Measurements from ENCODE around the gene ST3GAL6.

DNA sequence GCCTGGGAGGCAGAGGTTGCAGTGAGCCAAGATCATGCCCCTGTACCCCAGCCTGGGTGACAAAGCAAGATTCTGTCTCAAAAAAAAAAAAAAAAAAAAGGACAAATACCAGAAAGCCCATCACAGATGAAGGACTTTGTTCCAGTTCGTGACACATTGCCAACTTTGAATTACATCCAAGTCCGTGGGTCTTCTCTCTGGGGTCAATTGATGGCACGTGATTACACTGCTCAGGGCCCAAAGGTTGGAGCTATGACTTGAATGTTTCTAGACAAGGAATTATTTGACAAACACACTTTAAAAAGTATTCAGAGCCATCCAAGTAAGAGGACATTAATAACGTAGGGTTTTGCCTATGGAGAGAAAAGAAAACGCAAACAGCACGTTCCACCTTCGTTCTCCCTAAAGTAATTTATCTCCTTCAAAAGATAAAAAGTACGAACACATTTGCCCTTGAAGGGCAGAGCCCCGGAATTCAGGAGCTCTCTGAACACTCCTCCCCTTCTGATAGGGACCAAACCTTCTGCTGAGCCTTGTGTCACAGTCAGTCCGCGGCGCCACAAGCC, 31.3 kb upstream of the ST3GAL6 start:
- TF ChIP-seq POLR2AphosphoS5 (IDR thresholded peaks at IDR 0.05; ENCODE audit: insufficient read depth, low read depth, low read length) (no peak), MYC (IDR thresholded peaks at IDR 0.05; ENCODE audit: low read depth, low read length) (no peak), POLR2A (IDR thresholded peaks at IDR 0.05; ENCODE audit: low read depth, low read length) (no peak), JUN (IDR thresholded peaks at IDR 0.05; ENCODE audit: borderline replicate concordance, insufficient read depth, insufficient read length, low read depth) (no peak), FOS (IDR thresholded peaks at IDR 0.05; ENCODE audit: borderline replicate concordance, insufficient read depth, low read length) (no peak)
- TF ChIP-seq, protein P1, sequence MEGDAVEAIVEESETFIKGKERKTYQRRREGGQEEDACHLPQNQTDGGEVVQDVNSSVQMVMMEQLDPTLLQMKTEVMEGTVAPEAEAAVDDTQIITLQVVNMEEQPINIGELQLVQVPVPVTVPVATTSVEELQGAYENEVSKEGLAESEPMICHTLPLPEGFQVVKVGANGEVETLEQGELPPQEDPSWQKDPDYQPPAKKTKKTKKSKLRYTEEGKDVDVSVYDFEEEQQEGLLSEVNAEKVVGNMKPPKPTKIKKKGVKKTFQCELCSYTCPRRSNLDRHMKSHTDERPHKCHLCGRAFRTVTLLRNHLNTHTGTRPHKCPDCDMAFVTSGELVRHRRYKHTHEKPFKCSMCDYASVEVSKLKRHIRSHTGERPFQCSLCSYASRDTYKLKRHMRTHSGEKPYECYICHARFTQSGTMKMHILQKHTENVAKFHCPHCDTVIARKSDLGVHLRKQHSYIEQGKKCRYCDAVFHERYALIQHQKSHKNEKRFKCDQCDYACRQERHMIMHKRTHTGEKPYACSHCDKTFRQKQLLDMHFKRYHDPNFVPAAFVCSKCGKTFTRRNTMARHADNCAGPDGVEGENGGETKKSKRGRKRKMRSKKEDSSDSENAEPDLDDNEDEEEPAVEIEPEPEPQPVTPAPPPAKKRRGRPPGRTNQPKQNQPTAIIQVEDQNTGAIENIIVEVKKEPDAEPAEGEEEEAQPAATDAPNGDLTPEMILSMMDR (IDR thresholded peaks at IDR 0.05; ENCODE audit: extremely low read depth in 1 of 2, insufficient read depth in 1 of 2, low read depth in 1 of 2, low read length in 2 of 2): no peak
- TF ChIP-seq, protein P2, sequence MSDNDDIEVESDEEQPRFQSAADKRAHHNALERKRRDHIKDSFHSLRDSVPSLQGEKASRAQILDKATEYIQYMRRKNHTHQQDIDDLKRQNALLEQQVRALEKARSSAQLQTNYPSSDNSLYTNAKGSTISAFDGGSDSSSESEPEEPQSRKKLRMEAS (IDR thresholded peaks at IDR 0.05; ENCODE audit: insufficient read depth, insufficient read length): no peak

Measured in endothelial cell of umbilical vein (primary cell).